Activated T-cell treated with anti-CD3 and anti-CD28 coated beads, Interleukin-2, amount 50 U/mL, for 48 hours (primary cell): ENCODE results near the gene GPATCH3.
"Not testable (repeated sequence)": the region's sequence is repeated elsewhere in the genome, so short reads cannot be mapped to it uniquely, and the experiment has no call there.

Experiments used
- DNase-seq, 2 experiments: peaks; one replicate each; pipeline ENCODE4 v3.0.0-alpha.2; 2020

Gene GPATCH3

GRCh38 chr1:26900001-26900814 is at the start of gene GPATCH3:
GPATCH3 (minus strand) TSS chr1:26900467; CDS start chr1:26900442, 25 bp downstream.
- DNase-seq = peak; percentile 90 to 92

- DNase-seq = no peak
These were observed 49.7 kb upstream of the GPATCH3 start for GRCh38 chr1:26949926-26950319.

GRCh38 chr1:26949266-26949925 is 49.1 kb upstream of the GPATCH3 start:
- DNase-seq = no peak

GRCh38 chr1:26948725-26949057 is 48.4 kb upstream of the GPATCH3 start:
- DNase-seq = not testable (repeated sequence)

GRCh38 chr1:26946270-26946669 is 46.0 kb upstream of the GPATCH3 start:
- no peak for DNase-seq

GRCh38 chr1:26945728-26946127 is 45.5 kb upstream of the GPATCH3 start:
- DNase-seq = no peak

- no peak for DNase-seq
These were observed 44.9 kb upstream of the GPATCH3 start for GRCh38 chr1:26945138-26945537.

- no peak for DNase-seq
These were observed 42.4 kb upstream of the GPATCH3 start for GRCh38 chr1:26942656-26943055.

GRCh38 chr1:26941311-26941710 is 41.0 kb upstream of the GPATCH3 start:
- no peak for DNase-seq

GRCh38 chr1:26938659-26939025 is 38.4 kb upstream of the GPATCH3 start:
- no peak for DNase-seq

GRCh38 chr1:26938004-26938658 is 37.9 kb upstream of the GPATCH3 start:
- DNase-seq = no peak

- DNase-seq = no peak
These were observed 36.6 kb upstream of the GPATCH3 start for GRCh38 chr1:26936823-26937222.

GRCh38 chr1:26932531-26932930 is 32.3 kb upstream of the GPATCH3 start:
- no peak for DNase-seq

- no peak for DNase-seq
These were observed 23.4 kb upstream of the GPATCH3 start for GRCh38 chr1:26923711-26924110.

- no peak for DNase-seq
These were observed 22.6 kb upstream of the GPATCH3 start for GRCh38 chr1:26922901-26923300.

- no peak for DNase-seq
These were observed 22.1 kb upstream of the GPATCH3 start for GRCh38 chr1:26922431-26922729.

GRCh38 chr1:26921540-26922430 is 21.5 kb upstream of the GPATCH3 start, which contains the start of gene NUDC:
NUDC (plus strand) TSS chr1:26921743; CDS start chr1:26921849, 106 bp downstream.
- peak; percentile 97 for DNase-seq

GRCh38 chr1:26921126-26921539 is 20.9 kb upstream of the GPATCH3 start:
- no peak for DNase-seq

GRCh38 chr1:26915204-26915842 is 15.1 kb upstream of the GPATCH3 start:
- DNase-seq = no peak

GRCh38 chr1:26913754-26914619 is 13.7 kb upstream of the GPATCH3 start, which contains the start of gene NR0B2:
NR0B2 (minus strand) TSS chr1:26913975; CDS start chr1:26913940, 35 bp downstream.
- DNase-seq = no peak

GRCh38 chr1:26913389-26913753 is 13.1 kb upstream of the GPATCH3 start:
- no peak for DNase-seq

- no peak for DNase-seq
These were observed 11.9 kb upstream of the GPATCH3 start for GRCh38 chr1:26912147-26912490.
